ENCODE data around the gene KIF24. TPM values are rescaled to one million over a fixed set of nuclear protein-coding genes. Genes with fewer than 3 reads are reported as not detected.
A peak's percentile ranks its signal among the peaks of the same experiment; 100 is the strongest.
"Not testable (repeated sequence)": the region's sequence is repeated elsewhere in the genome, so short reads cannot be mapped to it uniquely, and the experiment has no call there.

Gene KIF24
- total RNA-seq, 4 donors from 2014 or later: 0.42 to 1.4 (median 0.99) TPM

GRCh38 chr9:34370970-34371880, 42.2 kb upstream of the KIF24 start:
- H3K4me3 ChIP-seq (ENCODE audit: low read depth, poor library complexity, severe bottlenecking): no peak overlapping the region
- 49 to 60% methylated on average over 47 to 94 of the region's 105 CpGs for WGBS, 2 donors
- intact Hi-C loops (cut with DNase I; ENCODE audit: low total_unique reads): loop anchor here (10.0 kb wide), 1 partner anchor 246 kb away; the partner anchor contains the start of gene DCAF12
- TF ChIP-seq, protein P1, sequence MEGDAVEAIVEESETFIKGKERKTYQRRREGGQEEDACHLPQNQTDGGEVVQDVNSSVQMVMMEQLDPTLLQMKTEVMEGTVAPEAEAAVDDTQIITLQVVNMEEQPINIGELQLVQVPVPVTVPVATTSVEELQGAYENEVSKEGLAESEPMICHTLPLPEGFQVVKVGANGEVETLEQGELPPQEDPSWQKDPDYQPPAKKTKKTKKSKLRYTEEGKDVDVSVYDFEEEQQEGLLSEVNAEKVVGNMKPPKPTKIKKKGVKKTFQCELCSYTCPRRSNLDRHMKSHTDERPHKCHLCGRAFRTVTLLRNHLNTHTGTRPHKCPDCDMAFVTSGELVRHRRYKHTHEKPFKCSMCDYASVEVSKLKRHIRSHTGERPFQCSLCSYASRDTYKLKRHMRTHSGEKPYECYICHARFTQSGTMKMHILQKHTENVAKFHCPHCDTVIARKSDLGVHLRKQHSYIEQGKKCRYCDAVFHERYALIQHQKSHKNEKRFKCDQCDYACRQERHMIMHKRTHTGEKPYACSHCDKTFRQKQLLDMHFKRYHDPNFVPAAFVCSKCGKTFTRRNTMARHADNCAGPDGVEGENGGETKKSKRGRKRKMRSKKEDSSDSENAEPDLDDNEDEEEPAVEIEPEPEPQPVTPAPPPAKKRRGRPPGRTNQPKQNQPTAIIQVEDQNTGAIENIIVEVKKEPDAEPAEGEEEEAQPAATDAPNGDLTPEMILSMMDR (IDR thresholded peaks at IDR 0.05): no peak
- TF ChIP-seq POLR2A (IDR thresholded peaks at IDR 0.05): no peak
- no peak for DNase-seq (ENCODE audit: low spot score in 2 of 2)

DNA sequence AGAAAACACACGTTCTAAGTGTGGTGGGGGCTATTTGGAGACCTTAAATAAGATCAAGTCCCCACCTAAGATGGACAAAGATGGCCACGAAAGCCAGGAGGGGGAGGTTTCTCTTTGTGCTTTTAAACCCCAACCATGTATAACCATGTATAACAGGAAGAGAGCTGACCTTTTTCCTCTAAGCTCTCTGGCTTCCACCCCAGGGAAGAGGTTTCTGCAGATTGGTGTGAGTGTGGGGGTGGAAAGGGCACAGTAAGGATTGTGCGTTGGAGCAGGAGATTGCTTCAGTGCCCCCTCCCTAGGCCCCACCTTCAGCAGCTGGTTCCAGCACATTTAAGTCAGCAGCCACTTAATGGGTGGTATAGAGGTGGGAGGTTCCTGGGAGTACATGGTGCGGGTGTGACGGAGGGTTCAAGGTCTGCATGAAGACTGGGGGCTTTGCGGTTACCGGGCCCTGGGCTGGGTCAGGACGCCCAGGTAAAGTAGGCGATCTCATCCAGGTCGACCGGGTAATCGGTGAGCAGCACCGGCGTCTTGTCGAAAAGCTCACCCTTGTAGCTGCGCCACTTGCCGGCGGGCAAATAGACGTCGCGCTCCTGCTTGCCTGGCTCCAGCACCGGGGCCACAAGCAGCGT, 41.4 kb upstream of the KIF24 start:
- DNase-seq (ENCODE audit: low spot score in 2 of 2): no peak
- no peak for TF ChIP-seq POLR2A (IDR thresholded peaks at IDR 0.05)
- TF ChIP-seq, protein P1 (IDR thresholded peaks at IDR 0.05): no peak
- no peak overlapping the region for H3K4me3 ChIP-seq (ENCODE audit: low read depth, poor library complexity, severe bottlenecking)
- intact Hi-C loops (cut with DNase I; ENCODE audit: low total_unique reads): loop anchor here (10.0 kb wide), 1 partner anchor 246 kb away; the partner anchor contains the start of gene DCAF12
- 52 to 63% methylated on average over 22 to 23 of the region's 23 CpGs for WGBS, 2 donors

- intact Hi-C loops (cut with DNase I; ENCODE audit: low total_unique reads): loop anchor here (10.0 kb wide), 1 partner anchor 245 kb away; the partner anchor contains the start of gene DCAF12
- WGBS, 2 donors: 88 to 93% methylated on average over 4 of the region's 4 CpGs
- no peak overlapping the region for H3K4me3 ChIP-seq (ENCODE audit: low read depth, poor library complexity, severe bottlenecking)
- DNase-seq (ENCODE audit: low spot score in 2 of 2): no peak
- TF ChIP-seq, protein P1 (IDR thresholded peaks at IDR 0.05): no peak
- no peak for TF ChIP-seq POLR2A (IDR thresholded peaks at IDR 0.05)
Measured at GRCh38 chr9:34369636-34370035, 40.6 kb upstream of the KIF24 start.

- DNase-seq (ENCODE audit: low spot score in 2 of 2); intact Hi-C loops (cut with DNase I; ENCODE audit: low total_unique reads); H3K4me3 ChIP-seq (ENCODE audit: low read depth, poor library complexity, severe bottlenecking): not testable (repeated sequence)
- 96 to 97% methylated on average over 5 of the region's 5 CpGs for WGBS, 2 donors
Measured at GRCh38 chr9:34368796-34369195, 39.7 kb upstream of the KIF24 start.

DNA sequence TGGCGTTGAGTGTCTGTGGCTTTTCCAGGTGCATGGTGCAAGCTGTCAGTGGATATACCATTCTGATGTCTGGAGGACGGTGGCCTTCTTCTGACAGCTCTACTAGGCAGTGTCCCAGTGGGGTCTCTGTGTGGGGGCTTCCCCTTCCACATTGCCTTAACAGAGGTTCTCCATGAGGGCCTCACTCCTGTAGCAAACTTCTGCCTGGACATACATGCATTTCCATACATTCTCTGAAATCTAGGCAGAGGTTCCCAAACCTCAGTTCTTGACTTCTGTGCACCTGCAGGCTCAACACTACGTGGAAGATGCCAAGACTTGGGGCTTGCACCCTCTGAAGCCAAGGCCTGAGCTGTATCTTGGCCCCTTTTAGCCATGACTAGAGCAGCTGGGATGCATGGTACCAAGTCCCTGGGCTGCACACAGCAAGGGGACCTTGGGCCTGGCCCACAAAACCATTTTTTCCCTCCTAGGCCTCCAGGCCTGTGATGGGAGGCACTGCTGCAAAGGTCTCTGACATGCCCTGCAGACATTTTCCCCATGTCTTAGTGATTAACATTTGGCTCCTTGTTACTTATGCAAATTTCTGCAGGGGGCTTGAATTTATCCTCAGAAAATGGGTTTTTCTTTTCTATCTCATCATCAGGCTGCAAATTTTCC, 38.8 kb upstream of the KIF24 start:
- 92 to 97% methylated on average over 2 to 3 of the region's 3 CpGs for WGBS, 2 donors
- H3K4me3 ChIP-seq (ENCODE audit: low read depth, poor library complexity, severe bottlenecking); intact Hi-C loops (cut with DNase I; ENCODE audit: low total_unique reads): not testable (repeated sequence)
- peak in 1 of 2 donors; percentile 56 for DNase-seq (ENCODE audit: low spot score in 2 of 2)

DNA sequence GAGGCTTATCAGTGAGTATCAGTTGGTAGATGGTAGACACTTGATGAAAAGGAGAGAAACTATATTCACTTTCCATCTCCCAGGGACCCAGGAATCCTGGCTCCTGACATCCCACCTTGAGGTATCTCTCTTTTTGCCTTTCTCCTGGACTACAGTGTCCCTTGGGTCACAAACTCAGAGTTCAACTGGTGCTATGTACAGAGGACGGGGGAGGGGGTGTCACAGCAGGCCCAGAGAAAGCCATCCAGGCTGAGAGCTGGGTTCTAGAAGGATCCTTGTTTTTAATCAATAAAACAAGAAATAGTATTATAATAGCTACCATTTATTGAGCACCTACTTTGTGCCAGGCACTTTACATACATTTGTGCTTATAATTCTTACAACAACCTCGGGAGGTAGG, 37.3 kb upstream of the KIF24 start:
- WGBS, 2 donors: 93 to 94% methylated on average over 2 of the region's 2 CpGs
- intact Hi-C loops (cut with DNase I; ENCODE audit: low total_unique reads): no loop called here
- TF ChIP-seq POLR2A (IDR thresholded peaks at IDR 0.05): no peak
- TF ChIP-seq, protein P1 (IDR thresholded peaks at IDR 0.05): no peak
- DNase-seq (ENCODE audit: low spot score in 2 of 2): peak in 1 of 2 donors; percentile 31
- H3K4me3 ChIP-seq (ENCODE audit: low read depth, poor library complexity, severe bottlenecking): no peak overlapping the region
